Gastroesophageal sphincter (tissue), 3 donors: Measurements from ENCODE around the gene UBE2S.

ENCODE experiments used
- POLR2A ChIP-seq, 2 donors: fragments of 450-650 bp; IDR thresholded peaks; one replicate each; pipeline ENCODE4 v1.6.1; 2017; ENCODE audit warnings: antibody characterized with exemption in 2 of 2, mild to moderate bottlenecking in 2 of 2, moderate library complexity in 1 of 2
- POLR2AphosphoS5 ChIP-seq: sonication (generic); formaldehyde crosslinking; IDR thresholded peaks from one replicate; pipeline ENCODE4 v1.6.1; 2017; ENCODE audit warnings: antibody characterized with exemption
- TF ChIP-seq, protein P1 (sequence below), 4 experiments: fragments of 200-600 bp in 2 of 4; fragments of 450-650 bp in 2 of 4; sonication (generic) in 1 of 4; IDR thresholded peaks; one replicate each; pipeline ENCODE4 v1.5.1; 2017 to 2019; ENCODE audit warnings: antibody characterized with exemption in 4 of 4, mild to moderate bottlenecking in 2 of 4, moderate library complexity in 2 of 4

DNA sequence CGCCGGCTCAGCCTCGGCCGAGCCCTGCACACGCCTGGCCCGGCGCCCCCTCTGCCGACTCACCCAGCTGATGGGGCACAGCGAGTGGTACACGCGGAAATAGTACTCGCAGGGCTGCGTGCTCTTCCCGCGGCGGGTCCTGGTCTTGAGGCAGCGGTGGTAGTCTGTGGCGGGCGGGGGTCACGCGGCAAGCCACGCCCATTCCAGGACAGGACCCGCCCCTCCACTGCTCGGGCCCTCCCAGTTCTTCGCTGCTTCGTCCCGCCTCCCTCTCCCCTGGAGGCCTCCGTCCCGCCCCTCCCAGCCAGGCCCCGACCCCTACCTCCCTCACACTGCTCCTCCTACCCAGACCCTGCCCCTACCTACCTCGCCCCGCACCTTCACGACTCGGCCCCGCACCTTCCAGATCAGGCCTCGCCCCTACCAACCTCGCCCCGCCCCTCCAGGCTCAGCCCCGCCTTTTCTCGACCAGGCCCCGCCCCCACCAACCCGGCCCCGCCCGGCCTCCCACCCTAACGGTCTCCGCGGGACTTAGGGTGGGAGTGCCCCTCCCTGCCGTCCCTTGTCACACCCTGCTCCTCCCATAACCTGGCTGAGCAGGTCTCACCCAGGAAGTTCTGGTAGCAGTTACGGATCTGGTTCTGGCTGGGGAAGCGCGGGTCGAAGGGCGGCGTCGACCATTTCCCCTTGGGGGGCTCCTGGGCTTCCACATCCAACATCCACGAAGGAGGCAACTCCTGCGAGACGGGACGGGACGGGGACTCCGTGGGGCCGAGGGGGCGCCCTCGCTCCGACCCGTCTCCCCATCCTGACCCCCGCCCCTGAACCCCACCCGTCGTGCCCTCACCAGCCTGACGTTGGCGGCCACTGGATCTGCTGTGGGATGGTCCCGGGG is 53.5 kb downstream of the UBE2S start:
- TF ChIP-seq, protein P1, sequence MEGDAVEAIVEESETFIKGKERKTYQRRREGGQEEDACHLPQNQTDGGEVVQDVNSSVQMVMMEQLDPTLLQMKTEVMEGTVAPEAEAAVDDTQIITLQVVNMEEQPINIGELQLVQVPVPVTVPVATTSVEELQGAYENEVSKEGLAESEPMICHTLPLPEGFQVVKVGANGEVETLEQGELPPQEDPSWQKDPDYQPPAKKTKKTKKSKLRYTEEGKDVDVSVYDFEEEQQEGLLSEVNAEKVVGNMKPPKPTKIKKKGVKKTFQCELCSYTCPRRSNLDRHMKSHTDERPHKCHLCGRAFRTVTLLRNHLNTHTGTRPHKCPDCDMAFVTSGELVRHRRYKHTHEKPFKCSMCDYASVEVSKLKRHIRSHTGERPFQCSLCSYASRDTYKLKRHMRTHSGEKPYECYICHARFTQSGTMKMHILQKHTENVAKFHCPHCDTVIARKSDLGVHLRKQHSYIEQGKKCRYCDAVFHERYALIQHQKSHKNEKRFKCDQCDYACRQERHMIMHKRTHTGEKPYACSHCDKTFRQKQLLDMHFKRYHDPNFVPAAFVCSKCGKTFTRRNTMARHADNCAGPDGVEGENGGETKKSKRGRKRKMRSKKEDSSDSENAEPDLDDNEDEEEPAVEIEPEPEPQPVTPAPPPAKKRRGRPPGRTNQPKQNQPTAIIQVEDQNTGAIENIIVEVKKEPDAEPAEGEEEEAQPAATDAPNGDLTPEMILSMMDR (IDR thresholded peaks at IDR 0.05), result no peak
- TF ChIP-seq POLR2A (IDR thresholded peaks at IDR 0.05) (no peak), POLR2AphosphoS5 (no peak)
